Stimulated activated CD4-positive, alpha-beta T cell treated with anti-CD3 and anti-CD28 coated beads, Interleukin-1b, Interleukin-23, amount 100 ng/mL, for 48 hours (primary cell): Measurements from ENCODE around the gene ORM2.
"Not testable (repeated sequence)": the region's sequence is repeated elsewhere in the genome, so short reads cannot be mapped to it uniquely, and the experiment has no call there.

Experiments used
- DNase-seq: peaks from one replicate; pipeline ENCODE4 v3.0.0-alpha.2; 2020

ORM2 gene

GRCh38 chr9:114315723-114316363 is 13.8 kb upstream of the ORM2 start:
- DNase-seq = no peak

DNA sequence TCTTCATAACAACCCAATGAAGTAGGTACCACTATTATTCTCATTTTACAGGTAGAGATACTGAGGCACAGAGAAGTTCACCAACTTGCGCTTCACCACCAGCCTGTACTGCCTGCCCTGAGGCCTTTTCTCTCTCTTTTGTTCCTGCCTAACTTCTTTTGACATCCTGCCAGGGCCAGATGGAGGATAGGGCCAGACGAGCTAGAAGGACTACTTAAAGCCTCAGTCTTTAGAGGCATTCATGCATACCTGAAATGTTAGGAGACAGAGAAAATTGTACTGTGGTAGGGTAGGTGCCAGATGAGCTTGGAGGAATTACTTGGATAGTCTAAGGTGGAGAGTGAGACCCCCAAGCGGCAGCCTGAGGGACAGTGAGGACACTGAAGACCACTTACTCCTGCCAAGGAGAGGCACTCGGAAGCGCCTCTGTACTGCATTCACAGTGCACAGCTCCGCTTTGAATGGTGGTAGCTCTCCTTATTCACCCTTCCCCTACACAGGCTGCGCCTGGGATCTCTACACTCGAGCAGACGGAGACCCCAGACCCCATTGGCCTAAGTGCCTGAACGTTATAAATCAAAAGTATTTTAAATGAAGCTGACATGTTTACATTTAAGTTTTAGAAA is 13.0 kb upstream of the ORM2 start:
- DNase-seq = no peak

DNA sequence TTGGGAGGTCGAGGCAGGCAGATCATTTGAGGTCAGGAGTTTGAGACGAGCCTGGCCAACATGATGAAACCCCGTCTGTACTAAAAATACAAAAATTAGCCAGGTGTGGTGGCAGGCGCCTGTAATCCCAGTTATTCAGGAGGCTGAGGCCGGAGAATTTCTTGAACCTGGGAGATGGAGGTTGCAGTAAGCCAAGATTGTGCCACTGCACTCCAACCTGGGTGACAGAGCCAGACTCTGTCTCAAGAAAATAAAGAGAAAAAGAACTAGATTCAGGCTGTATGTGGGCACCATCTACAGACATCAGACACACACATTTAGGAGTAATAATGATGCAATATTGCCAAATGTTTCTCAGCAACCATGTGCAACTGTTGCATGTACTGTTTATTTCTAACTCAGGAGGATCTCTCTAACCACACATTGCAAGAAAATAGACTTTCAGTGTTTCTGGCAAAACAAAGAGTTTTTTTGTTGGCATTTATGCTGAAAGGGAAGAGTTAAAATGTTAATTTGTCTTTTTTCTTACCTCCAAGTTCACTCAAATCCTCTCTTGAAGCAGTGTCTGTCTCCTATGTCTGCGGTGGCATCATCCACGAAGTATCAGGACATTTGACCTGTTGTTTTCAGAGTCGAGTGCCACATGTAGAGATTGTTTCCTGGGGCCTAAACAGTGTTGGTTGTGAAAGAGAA is 11.9 kb upstream of the ORM2 start:
- no peak for DNase-seq

GRCh38 chr9:114318416-114318815 is 11.3 kb upstream of the ORM2 start:
- DNase-seq = no peak

DNA sequence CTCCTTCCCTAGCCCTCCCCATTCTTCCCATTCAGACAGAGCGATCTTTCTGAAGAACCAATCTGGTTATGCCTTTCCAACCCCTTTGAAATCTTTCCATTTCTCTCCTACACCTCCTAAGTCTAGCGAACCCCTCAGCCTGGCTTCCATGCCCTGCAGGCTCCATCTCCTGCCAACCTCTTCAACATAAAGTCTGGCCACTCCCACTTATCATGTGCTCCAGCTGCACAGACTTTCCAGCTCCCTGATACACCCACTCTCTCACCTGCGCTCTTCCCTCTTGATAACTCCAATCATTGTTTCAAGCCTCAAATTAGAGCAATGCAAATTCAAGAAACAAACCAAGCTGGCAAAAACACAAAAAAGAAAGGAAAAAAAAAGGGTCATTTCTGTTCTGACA is 10.5 kb upstream of the ORM2 start:
- DNase-seq = no peak

DNA sequence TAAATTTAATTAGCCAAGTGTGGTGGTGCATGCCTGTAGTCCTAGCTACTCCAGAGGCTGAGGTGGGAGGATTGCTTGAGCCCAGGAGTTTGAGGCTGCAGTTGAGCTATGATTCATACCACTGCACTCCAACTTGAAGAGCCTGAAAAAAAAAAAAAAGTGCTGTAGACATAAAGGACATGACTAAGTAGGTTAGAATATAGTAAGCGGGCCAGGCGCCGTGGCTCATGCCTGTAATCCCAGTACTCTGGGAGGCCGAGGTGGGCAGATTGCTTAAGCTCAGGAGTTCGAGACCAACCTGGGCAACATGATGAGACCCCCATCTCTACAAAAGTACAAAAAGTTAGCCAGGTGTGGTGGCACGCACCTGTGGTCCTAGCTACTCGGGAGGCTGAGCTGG is 9.0 kb upstream of the ORM2 start:
- peak; percentile 20 for DNase-seq

- peak; percentile 62 for DNase-seq
Measured at GRCh38 chr9:114321759-114322158, 7.9 kb upstream of the ORM2 start.

DNA sequence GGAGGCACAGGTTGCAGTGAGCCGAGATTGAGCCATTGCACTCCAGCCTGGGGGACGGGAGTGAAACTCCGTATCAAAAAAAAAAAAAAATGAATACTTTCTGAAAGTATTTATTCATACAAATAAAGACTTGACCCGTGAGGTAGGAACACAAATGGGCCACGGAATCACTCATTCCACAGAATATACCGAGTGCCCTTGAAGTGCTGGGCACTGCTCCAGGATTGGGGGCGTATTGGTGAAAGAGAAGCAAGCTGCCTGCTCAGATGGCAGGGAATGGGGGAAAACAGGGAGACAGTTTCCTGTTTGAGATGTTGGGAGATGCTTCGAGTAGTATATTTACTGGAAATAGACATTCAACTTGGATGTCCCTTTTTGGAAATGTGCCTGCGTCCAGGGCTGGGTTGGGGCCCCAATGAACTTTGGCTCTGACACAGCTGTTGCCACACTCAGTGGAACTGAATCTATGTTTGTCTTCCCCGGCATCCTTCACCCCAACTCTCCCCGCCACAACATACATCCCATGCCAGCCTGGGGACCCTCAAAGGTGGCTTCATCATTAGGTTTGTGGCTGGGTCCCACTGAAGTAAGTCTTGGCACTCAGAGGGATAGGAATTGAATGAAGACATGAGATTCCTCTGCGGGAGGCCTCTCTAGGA is 7.4 kb upstream of the ORM2 start:
- not testable (repeated sequence) for DNase-seq

GRCh38 chr9:114322831-114323531 is 6.7 kb upstream of the ORM2 start, which contains the start of gene ORM1:
TSS of gene ORM1 (plus strand) at chr9:114323098. CDS start at chr9:114323134, 36 bp downstream.
- DNase-seq = not testable (repeated sequence)

- not testable (repeated sequence) for DNase-seq
Measured at GRCh38 chr9:114323849-114324248, 5.8 kb upstream of the ORM2 start.

DNA sequence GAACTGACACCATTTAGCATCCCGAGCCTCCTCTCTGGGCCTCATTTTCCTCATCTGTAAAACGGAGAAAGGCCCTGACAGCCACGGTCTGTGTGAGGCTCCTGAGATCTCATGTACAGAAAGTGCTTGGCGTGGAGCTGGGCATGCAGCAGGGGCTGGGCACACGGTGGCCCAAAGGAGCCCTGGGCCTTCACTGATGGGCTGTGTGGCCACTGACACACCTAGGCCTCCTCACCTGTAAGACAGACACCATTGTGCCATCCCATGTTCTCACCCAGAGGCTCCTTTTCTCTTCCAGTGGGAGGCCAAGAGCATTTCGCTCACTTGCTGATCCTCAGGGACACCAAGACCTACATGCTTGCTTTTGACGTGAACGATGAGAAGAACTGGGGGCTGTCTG is 5.2 kb upstream of the ORM2 start:
- no peak for DNase-seq

DNA sequence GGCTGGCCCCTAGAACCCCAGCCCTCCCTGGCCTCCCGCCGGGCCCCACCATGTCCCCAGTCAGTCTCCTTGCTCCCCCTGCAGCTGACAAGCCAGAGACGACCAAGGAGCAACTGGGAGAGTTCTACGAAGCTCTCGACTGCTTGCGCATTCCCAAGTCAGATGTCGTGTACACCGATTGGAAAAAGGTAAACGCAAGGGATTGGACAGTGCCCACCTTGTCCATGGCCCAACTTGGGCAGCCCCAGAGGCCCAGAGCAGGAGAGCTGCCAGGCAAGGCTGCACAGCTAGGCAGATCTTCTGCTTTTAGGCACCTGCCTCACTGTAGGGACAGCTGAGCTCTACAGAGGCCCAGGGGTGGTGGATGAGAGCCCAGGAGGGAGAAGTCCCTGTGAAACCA is 4.7 kb upstream of the ORM2 start:
- not testable (repeated sequence) for DNase-seq

- DNase-seq = not testable (repeated sequence)
Measured at GRCh38 chr9:114325684-114326254, 3.9 kb upstream of the ORM2 start.

GRCh38 chr9:114327749-114328148 is 1.9 kb upstream of the ORM2 start:
- no peak for DNase-seq

DNA sequence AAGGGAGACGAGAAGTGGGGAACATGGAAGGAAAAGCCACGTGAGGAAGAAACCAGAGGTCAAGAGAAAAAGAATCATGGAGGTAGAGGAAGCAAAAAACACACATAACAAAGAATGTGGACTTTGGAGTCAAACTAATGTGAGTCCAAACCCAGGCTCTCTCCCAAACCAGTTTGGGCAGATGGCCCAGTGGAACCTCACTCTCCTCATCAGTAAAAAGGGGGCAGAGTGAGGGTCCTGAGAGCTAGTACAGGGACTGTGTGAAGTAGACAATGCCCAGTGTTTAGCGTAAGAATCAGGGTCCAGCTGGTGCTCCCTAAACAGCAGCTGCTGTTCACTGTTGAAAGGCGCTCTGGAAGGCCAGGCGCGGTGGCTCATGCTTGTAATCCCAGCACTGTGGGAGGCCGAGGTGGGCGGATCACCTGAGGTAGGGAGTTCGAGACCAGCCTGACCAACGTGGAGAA is 1.3 kb upstream of the ORM2 start:
- DNase-seq = not testable (repeated sequence)

- not testable (repeated sequence) for DNase-seq
Measured at GRCh38 chr9:114328937-114329624, 588 bp upstream of the ORM2 start.

DNA sequence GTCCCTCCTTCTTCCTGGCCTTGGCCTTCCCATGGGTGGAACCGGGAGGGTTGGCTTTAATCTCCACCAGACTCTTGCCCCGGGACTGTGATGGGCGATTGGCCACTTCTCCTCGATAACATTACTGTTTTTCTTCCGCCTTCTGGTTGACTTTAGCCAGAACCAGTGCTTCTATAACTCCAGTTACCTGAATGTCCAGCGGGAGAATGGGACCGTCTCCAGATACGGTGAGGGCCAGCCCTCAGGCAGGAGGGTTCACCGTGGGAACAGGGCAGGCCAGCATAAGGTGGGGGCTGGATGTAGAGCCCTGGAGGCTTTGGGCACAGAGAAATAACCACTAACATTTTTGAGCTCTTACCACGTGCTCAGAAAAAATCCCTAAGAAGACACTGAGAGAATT is 967 bp downstream of the ORM2 start:
- DNase-seq = no peak

DNA sequence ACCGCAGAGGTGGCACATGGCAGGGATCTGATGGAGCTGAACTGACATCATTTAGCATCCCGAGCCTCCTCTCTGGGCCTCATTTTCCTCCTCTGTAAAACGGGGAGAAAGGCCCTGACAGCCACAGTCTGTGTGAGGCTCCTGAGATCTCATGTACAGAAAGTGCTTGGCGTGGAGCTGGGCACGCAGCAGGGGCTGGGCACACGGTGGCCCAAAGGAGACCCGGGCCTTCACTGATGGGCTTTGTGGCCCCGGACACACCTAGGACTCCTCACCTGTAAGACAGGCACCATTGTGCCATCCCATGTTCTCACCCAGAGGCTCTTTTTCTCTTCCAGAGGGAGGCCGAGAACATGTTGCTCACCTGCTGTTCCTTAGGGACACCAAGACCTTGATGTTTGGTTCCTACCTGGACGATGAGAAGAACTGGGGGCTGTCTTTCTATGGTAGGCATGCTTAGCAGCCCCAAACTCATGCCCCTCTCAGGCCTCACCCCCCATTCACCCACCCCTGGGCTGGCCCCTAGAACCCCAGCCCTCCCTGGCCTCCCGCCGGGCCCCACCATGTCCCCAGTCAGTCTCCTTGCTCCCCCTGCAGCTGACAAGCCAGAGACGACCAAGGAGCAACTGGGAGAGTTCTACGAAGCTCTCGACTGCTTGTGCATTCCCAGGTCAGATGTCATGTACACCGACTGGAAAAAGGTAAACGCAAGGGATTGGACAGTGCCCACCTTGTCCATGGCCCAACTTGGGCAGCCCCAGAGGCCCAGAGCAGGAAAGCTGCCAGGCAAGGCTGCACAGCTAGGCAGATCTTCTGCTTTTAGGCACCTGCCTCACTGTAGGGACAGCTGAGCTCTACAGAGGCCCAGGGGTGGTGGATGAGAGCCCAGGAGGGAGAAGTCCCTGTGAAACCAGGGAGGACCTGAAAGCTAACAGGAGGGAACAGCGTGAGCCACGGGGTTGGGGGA is 1.8 kb downstream of the ORM2 start:
- DNase-seq = not testable (repeated sequence)

GRCh38 chr9:114332474-114333040 is 2.9 kb downstream of the ORM2 start:
- DNase-seq = not testable (repeated sequence)

GRCh38 chr9:114333718-114334117 is 4.0 kb downstream of the ORM2 start:
- not testable (repeated sequence) for DNase-seq
